SK-N-MC (cell line): ENCODE results near the gene MXRA8.

Source experiments
- DNase-seq: peaks from one replicate; pipeline ENCODE4 v3.0.0-alpha.2; 2011; ENCODE audit warnings: low read depth, low spot score
- H3K27ac ChIP-seq: fragments of 200-600 bp; sonication (generic); 2 replicates; pipeline ENCODE4 v1.5.1; 2016; ENCODE audit warnings: mixed run types
- H3K36me3 ChIP-seq: fragments of 200-600 bp; sonication (generic); 2 replicates; pipeline ENCODE4 v1.6.1; 2017; ENCODE audit warnings: antibody characterized with exemption, low read length, mixed read lengths; ENCODE audit not compliant: insufficient read depth
- H3K4me3 ChIP-seq: fragments of 200-600 bp; sonication (generic); 2 replicates; pipeline ENCODE4 v1.5.1; 2016
- H3K9ac ChIP-seq: fragments of 200-600 bp; sonication (generic); 2 replicates; pipeline ENCODE4 v1.8.0; 2017; ENCODE audit warnings: mixed run types, mixed read lengths; ENCODE audit not compliant: insufficient read length
- H3K9me3 ChIP-seq: fragments of 200-600 bp; sonication (generic); 2 replicates; pipeline ENCODE4 v1.6.1; 2017; ENCODE audit warnings: low read depth, mild to moderate bottlenecking, antibody characterized with exemption, low read length, moderate library complexity, mixed read lengths
- EZH2 ChIP-seq: fragments of 200-600 bp; sonication (generic); IDR thresholded peaks from one replicate; pipeline ENCODE4 v1.6.1; 2017; ENCODE audit warnings: antibody characterized with exemption
- FOXP2 ChIP-seq: optimal IDR thresholded peaks from 2 replicates; pipeline ENCODE3; 2011; ENCODE audit warnings: mild to moderate bottlenecking, moderate library complexity; ENCODE audit not compliant: insufficient read depth; ENCODE audit errors: extremely low read length, control extremely low read depth
- POLR2AphosphoS5 ChIP-seq: IDR thresholded peaks from 2 replicates; pipeline ENCODE4 v1.6.1; 2012; ENCODE audit warnings: mild to moderate bottlenecking, low read depth, low read length, borderline replicate concordance

Gene MXRA8

GRCh38 chr1:1356796-1357401 is 1.5 kb downstream of the MXRA8 start:
- Histone ChIP-seq H3K27ac (no peak overlapping the region), H3K9ac (no peak overlapping the region), H3K36me3 (no peaks in the 10 kb centered on the region), H3K9me3 (no peaks in the 10 kb centered on the region), H3K4me3 (no peak overlapping the region)
- DNase-seq: no peak
- TF ChIP-seq EZH2 (no peak), FOXP2 (no peak), POLR2AphosphoS5 (no peak)

DNA sequence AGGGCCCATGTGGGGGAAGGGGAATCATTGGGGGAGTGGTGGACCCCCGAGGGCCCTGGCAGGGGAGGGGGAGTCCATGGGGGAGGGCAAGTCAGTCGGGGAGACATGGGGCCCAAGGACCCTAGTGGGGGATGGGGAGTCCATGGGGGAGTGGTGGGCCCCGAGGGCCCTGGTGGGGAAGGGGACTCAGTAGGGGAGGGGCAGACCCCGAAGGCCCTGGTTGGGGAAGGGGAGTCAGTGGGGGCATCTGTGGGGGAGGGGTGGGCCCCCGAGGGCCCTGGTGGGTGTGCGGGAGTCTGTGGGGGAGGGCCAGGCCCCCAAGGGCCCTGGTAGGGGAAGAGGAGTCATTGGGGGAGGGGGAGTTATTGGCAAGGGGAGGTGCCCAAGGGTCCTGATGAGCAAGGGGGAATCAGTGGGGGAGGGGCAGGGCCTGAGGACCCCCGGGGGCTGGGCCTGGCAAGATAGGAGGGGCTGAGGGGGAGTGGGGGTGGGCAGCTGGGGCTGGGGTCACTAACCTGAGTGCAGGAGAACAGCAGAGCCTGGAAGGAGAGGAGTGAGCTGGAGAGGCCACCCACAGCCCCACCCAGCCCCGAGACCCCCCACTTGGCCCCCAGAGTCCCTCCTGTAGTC is 2.1 kb downstream of the MXRA8 start:
- Histone ChIP-seq H3K9me3 (no peaks in the 10 kb centered on the region), H3K27ac (no peak overlapping the region), H3K4me3 (no peak overlapping the region), H3K36me3 (no peaks in the 10 kb centered on the region), H3K9ac (no peak overlapping the region)
- DNase-seq: no peak
- TF ChIP-seq EZH2: no peak
- no peak for TF ChIP-seq FOXP2
- no peak for TF ChIP-seq POLR2AphosphoS5

DNA sequence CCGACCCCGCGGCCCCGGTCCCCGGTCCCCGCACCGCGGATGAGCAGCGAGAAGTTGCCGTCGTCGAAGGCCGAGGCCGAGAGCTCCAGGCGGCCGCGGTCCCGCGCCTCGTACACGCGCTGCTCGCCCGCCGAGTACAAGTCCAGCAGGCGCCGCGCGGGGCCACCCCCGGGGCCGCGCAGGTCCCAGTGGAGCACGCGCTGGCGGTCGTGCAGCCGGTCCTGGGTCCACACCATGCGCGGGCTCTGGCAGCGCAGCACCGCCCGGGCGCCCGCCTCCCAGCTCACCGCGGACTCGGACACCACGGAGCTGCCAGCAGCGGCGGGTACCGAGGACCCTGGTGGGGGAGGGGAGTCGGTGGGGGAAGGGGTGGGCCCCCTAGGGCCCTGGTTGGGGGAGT is 2.9 kb downstream of the MXRA8 start:
- TF ChIP-seq POLR2AphosphoS5 (no peak), FOXP2 (no peak), EZH2 (no peak)
- Histone ChIP-seq H3K9me3 (no peaks in the 10 kb centered on the region), H3K9ac (no peak overlapping the region), H3K27ac (no peak overlapping the region), H3K4me3 (no peak overlapping the region), H3K36me3 (no peaks in the 10 kb centered on the region)
- DNase-seq: no peak

DNA sequence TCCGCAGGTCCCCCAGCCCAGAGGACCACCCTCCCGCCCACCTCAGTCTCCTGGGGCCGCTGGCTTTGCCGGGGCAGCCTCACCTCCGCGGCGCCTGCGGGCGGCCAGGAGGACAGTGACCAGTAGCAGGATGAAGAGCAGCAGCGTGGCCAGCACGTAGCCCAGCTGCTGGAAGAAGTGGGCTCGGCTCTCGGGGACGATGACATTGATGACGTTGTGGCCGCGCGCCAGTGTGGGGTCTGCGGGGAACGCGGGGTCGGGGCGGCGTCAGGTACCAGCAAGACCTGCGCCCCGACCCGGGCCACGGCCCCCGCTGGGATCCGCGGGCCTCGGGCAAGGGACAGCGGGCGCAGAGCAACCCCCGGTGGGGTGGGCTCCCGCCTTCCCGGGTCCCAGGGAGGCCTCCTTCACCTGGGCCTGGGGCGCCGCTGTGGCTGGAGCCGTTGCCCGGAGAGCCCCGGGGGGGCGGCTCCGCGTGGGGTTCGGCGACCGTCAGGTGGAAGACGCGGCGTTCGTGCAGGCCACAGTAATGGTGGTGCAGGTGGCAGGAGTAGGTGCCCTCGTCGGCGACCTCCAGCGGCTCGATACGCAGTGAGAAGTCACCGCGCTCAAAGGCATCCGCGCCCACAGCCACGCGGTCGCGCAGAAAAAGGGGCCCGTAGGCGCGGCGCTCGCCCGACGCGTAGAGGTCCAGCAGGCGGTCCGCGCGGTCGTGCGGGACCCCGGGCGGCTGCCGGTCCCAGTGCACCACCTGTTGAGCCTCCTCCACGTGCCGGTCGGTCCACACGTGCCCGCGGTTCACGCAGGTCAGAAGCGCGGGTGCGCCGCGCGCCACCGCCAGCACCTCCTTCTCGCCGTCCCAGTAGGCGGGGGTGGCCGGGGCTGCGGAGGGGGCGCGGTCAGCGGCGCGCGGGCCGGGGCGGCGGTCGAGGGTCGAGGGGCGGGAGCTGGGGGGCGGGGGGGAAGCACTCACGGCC is 3.8 kb downstream of the MXRA8 start:
- H3K36me3 ChIP-seq: no peaks in the 10 kb centered on the region
- TF ChIP-seq EZH2: no peak
- 0 out of 2 replicates have a peak, but pooled peaks have one; percentile 31 for TF ChIP-seq POLR2AphosphoS5
- TF ChIP-seq FOXP2: no peak
- no peak overlapping the region for H3K4me3 ChIP-seq
- H3K9ac ChIP-seq: no peak overlapping the region
- H3K9me3 ChIP-seq: no peaks in the 10 kb centered on the region
- DNase-seq: no peak
- no peak overlapping the region for H3K27ac ChIP-seq

GRCh38 chr1:1353389-1354151 is 4.8 kb downstream of the MXRA8 start:
- H3K4me3 ChIP-seq: no peak overlapping the region
- TF ChIP-seq FOXP2 (no peak), EZH2 (no peak), POLR2AphosphoS5 (no peak; the same call in 1 of the 2 replicates)
- no peak for DNase-seq
- no peak overlapping the region for H3K9ac ChIP-seq
- no peaks in the 10 kb centered on the region for H3K9me3 ChIP-seq
- H3K27ac ChIP-seq: no peak overlapping the region
- no peaks in the 10 kb centered on the region for H3K36me3 ChIP-seq

GRCh38 chr1:1352786-1353388 is 5.5 kb downstream of the MXRA8 start:
- TF ChIP-seq POLR2AphosphoS5: peak; percentile 30; the same call in 1 of the 2 replicates
- TF ChIP-seq FOXP2: no peak
- no peak for TF ChIP-seq EZH2
- no peak overlapping the region for H3K9ac ChIP-seq
- no peak overlapping the region for H3K27ac ChIP-seq
- DNase-seq: no peak
- H3K4me3 ChIP-seq: no peak overlapping the region
- H3K9me3 ChIP-seq: no peaks in the 10 kb centered on the region
- H3K36me3 ChIP-seq: no peaks in the 10 kb centered on the region

- no peak for TF ChIP-seq EZH2
- no peak for TF ChIP-seq FOXP2
- TF ChIP-seq POLR2AphosphoS5: no peak; the same call in 1 of the 2 replicates
- H3K36me3 ChIP-seq: no peaks in the 10 kb centered on the region
- no peaks in the 10 kb centered on the region for H3K9me3 ChIP-seq
- no peak overlapping the region for H3K4me3 ChIP-seq
- DNase-seq: no peak
- no peak overlapping the region for H3K9ac ChIP-seq
- H3K27ac ChIP-seq: no peak overlapping the region
Observed at GRCh38 chr1:1351511-1352427, 6.6 kb downstream of the MXRA8 start.
